Thyroid gland (tissue), 4 donors: Measurements from ENCODE around the gene B4GALNT3.

Experiments
- POLR2A ChIP-seq, 2 donors: fragments of 450-650 bp; IDR thresholded peaks; one replicate each; pipeline ENCODE4 v1.6.1; 2017; ENCODE audit warnings: antibody characterized with exemption in 2 of 2, mild to moderate bottlenecking in 2 of 2, moderate library complexity in 1 of 2
- TF ChIP-seq, protein P1 (sequence below), 6 experiments: fragments of 200-600 bp in 3 of 6; fragments of 450-650 bp in 3 of 6; sonication (generic) in 3 of 6; IDR thresholded peaks; one replicate each; pipeline ENCODE4 v1.5.1; 2016 to 2019; ENCODE audit warnings: antibody characterized with exemption in 6 of 6, mild to moderate bottlenecking in 2 of 6, inconsistent platforms in 1 of 6, moderate library complexity in 1 of 6

DNA sequence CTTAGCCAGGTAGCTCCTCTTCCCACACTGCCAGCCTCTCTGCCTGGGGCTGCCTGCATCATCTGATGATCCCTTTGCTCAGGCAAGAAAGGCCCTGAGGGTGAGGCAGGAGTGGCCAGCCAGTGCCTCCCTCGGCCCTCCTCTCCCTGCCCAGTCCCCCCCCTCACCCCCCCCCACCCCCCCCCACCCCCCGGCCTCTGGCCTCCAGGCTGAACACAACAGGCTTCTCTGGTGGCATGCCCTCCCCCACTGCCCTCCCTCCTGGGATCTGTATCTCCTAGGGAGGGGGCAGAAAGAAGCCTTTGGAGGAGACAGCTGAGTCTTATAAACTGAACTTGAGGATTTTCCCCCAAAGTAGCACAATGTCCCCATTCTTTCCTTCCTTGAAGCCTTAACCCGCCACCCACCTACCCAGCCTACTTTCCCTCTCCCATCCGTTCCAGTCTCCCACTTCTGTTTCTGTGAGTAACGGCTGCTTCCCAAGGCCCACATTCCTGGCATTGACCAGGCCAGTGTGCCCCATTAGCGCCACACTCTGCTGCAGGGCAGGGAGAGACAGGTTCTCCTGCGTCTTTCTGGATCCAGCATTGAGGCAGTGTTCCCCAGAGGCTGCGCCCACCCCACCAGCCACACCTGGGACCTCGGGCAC, 82.1 kb downstream of the B4GALNT3 start:
- TF ChIP-seq, protein P1, sequence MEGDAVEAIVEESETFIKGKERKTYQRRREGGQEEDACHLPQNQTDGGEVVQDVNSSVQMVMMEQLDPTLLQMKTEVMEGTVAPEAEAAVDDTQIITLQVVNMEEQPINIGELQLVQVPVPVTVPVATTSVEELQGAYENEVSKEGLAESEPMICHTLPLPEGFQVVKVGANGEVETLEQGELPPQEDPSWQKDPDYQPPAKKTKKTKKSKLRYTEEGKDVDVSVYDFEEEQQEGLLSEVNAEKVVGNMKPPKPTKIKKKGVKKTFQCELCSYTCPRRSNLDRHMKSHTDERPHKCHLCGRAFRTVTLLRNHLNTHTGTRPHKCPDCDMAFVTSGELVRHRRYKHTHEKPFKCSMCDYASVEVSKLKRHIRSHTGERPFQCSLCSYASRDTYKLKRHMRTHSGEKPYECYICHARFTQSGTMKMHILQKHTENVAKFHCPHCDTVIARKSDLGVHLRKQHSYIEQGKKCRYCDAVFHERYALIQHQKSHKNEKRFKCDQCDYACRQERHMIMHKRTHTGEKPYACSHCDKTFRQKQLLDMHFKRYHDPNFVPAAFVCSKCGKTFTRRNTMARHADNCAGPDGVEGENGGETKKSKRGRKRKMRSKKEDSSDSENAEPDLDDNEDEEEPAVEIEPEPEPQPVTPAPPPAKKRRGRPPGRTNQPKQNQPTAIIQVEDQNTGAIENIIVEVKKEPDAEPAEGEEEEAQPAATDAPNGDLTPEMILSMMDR (IDR thresholded peaks at IDR 0.05), result no peak
- TF ChIP-seq POLR2A (IDR thresholded peaks at IDR 0.05), result no peak
